SK-N-SH (cell line): ENCODE data around the gene RADIL. TPM values are rescaled to one million over a fixed set of nuclear protein-coding genes. Genes with fewer than 3 reads are reported as not detected.

ENCODE experiments used
- CTCF ChIA-PET: fragments of 300-600, 350-600 bp; formaldehyde crosslinking; extraction: SDS; loops from one replicate; lab custom pipeline; 2021; lab: Yijun Ruan, JAX
- POLR2A ChIA-PET: fragments of 350-600 bp; sonication (Branson Sonifier 250); formaldehyde crosslinking; extraction: SDS; loops from one replicate; lab custom pipeline; 2020; ENCODE audit warnings: antibody characterized with exemption, inconsistent platforms; lab: Yijun Ruan, JAX
- DNase-seq: peaks from one replicate; pipeline ENCODE4 v3.0.0; 2012
- H2AFZ ChIP-seq: fragments of 200-600 bp; sonication (generic); 2 replicates; pipeline ENCODE4 v1.8.1; 2016; ENCODE audit warnings: antibody characterized with exemption, mild to moderate bottlenecking, low read depth
- H3F3A ChIP-seq: fragments of 200-600 bp; sonication (generic); replicated peaks from 2 replicates; pipeline ENCODE3; 2016; ENCODE audit warnings: antibody characterized with exemption, mild to moderate bottlenecking; ENCODE audit not compliant: insufficient read depth
- H3K27ac ChIP-seq, 2 experiments: fragments of 200-500 bp in 1 of 2; fragments of 200-600 bp in 1 of 2; sonication (Bioruptor generic) in 1 of 2; sonication (generic), shearing (Covaris generic) in 1 of 2; 2 replicates each; pipeline versions ENCODE4 v1.5.1 to v1.6.1; 2014 to 2016; ENCODE audit warnings: low read depth in 2 of 2, inconsistent platforms in 1 of 2, low read length in 1 of 2, mild to moderate bottlenecking in 1 of 2, mixed read lengths in 1 of 2
- H3K27me3 ChIP-seq: fragments of 200-600 bp; sonication (generic), shearing (Covaris generic); 2 replicates; pipeline ENCODE4 v1.6.1; 2016; ENCODE audit warnings: mixed run types; ENCODE audit not compliant: insufficient read depth
- H3K36me3 ChIP-seq, 2 experiments: fragments of 200-500 bp in 1 of 2; fragments of 200-600 bp in 1 of 2; sonication (Bioruptor generic) in 1 of 2; sonication (generic) in 1 of 2; replicated peaks in 1 of 2; 2 replicates each; pipeline versions ENCODE3 to v1.5.1; 2014 to 2016; ENCODE audit warnings: low read length in 1 of 2, mild to moderate bottlenecking in 1 of 2; ENCODE audit not compliant: insufficient read depth in 2 of 2, control insufficient read depth in 1 of 2
- H3K4me1 ChIP-seq, 2 experiments: fragments of 200-500 bp in 1 of 2; fragments of 200-600 bp in 1 of 2; sonication (Bioruptor generic) in 1 of 2; sonication (generic), shearing (Covaris generic) in 1 of 2; 2 replicates each; pipeline versions ENCODE4 v1.5.1 to v1.6.1; 2014 to 2016; ENCODE audit warnings: low read depth in 1 of 2, low read length in 1 of 2, mixed run types in 1 of 2; ENCODE audit not compliant: insufficient read depth in 2 of 2, control insufficient read depth in 1 of 2
- H3K4me2 ChIP-seq: fragments of 200-600 bp; sonication (generic), shearing (Covaris generic); 2 replicates; pipeline ENCODE4 v1.6.1; 2017; ENCODE audit warnings: mixed run types
- H3K4me3 ChIP-seq, 2 experiments: fragments of 200-500 bp in 1 of 2; fragments of 200-600 bp in 1 of 2; sonication (Bioruptor generic) in 1 of 2; sonication (generic), shearing (Covaris generic) in 1 of 2; 2 replicates each; pipeline versions ENCODE4 v1.5.1 to v1.8.1; 2014 to 2016; ENCODE audit warnings: low read depth in 2 of 2, inconsistent platforms in 1 of 2, low read length in 1 of 2, mild to moderate bottlenecking in 1 of 2, mixed read lengths in 1 of 2, moderate library complexity in 1 of 2
- H3K79me2 ChIP-seq: fragments of 200-600 bp; sonication (generic); 2 replicates; pipeline ENCODE4 v1.8.1; 2017; ENCODE audit warnings: mild to moderate bottlenecking; ENCODE audit not compliant: insufficient read depth
- H3K9ac ChIP-seq: fragments of 200-600 bp; sonication (generic); 2 replicates; pipeline ENCODE4 v1.6.1; 2017; ENCODE audit warnings: mixed run types
- H3K9me2 ChIP-seq: fragments of 200-600 bp; sonication (generic); 2 replicates; pipeline ENCODE4 v1.6.1; 2017; ENCODE audit warnings: mixed run types
- H3K9me3 ChIP-seq: fragments of 200-600 bp; sonication (generic); 2 replicates; pipeline ENCODE4 v1.6.1; 2017; ENCODE audit warnings: mixed run types, mild to moderate bottlenecking, moderate library complexity
- H4K20me1 ChIP-seq: fragments of 200-600 bp; sonication (generic); 2 replicates; pipeline ENCODE4 v1.6.1; 2017; ENCODE audit warnings: mild to moderate bottlenecking, mixed run types; ENCODE audit not compliant: insufficient read depth
- EZH2phosphoT487 ChIP-seq: fragments of 200-600 bp; sonication (generic); IDR thresholded peaks from 2 replicates; pipeline ENCODE4 v1.6.1; 2017; ENCODE audit warnings: low read depth, mixed run types, mild to moderate bottlenecking, antibody characterized with exemption, moderate library complexity, borderline replicate concordance
- FOSL2 ChIP-seq: IDR thresholded peaks from 2 replicates; pipeline ENCODE4 v1.4.0; 2012; ENCODE audit warnings: low read depth, mild to moderate bottlenecking, moderate library complexity, borderline replicate concordance
- JUND ChIP-seq: IDR thresholded peaks from 2 replicates; pipeline ENCODE4 v1.4.0; 2012
- MEF2A ChIP-seq: IDR thresholded peaks from 2 replicates; pipeline ENCODE4 v1.4.0; 2012; ENCODE audit warnings: low read depth, borderline replicate concordance
- MXI1 ChIP-seq: IDR thresholded peaks from 2 replicates; pipeline ENCODE4 v1.6.1; 2012; ENCODE audit warnings: mild to moderate bottlenecking, low read depth, low read length, improper control_type of control experiment
- NFIC ChIP-seq: IDR thresholded peaks from 2 replicates; pipeline ENCODE4 v1.4.0; 2012; ENCODE audit warnings: borderline replicate concordance
- NRF1 ChIP-seq: IDR thresholded peaks from 2 replicates; pipeline ENCODE4 v1.6.1; 2012; ENCODE audit warnings: low read depth, mild to moderate bottlenecking, low read length
- POLR2AphosphoS5 ChIP-seq: IDR thresholded peaks from 2 replicates; pipeline ENCODE4 v1.6.1; 2012; ENCODE audit warnings: low read depth, low read length
- RCOR1 ChIP-seq: fragments of 150-350 bp; IDR thresholded peaks from 2 replicates; pipeline ENCODE4 v1.6.1; 2017; ENCODE audit warnings: antibody characterized with exemption, low read length
- TAF1 ChIP-seq: IDR thresholded peaks from 2 replicates; pipeline ENCODE4 v1.6.1; 2012; ENCODE audit warnings: low read depth, mild to moderate bottlenecking, low read length, moderate library complexity, borderline replicate concordance
- TEAD4 ChIP-seq: IDR thresholded peaks from 2 replicates; pipeline ENCODE4 v1.4.0; 2012; ENCODE audit warnings: mild to moderate bottlenecking, borderline replicate concordance; ENCODE audit not compliant: insufficient read depth
- WGBS: methylation state at CpG from one replicate; pipeline ENCODE4 v1.1.6; 2017; ENCODE audit warnings: low lambda C conversion rate; 5-methylcytosine and 5-hydroxymethylcytosine counted together
- polyA plus RNA-seq, 3 experiments: library from polyadenylated mRNA; depleted of rRNA; stranded (reverse); fragments of >200 nt; gene quantifications; 2 replicates each; pipeline ENCODE4 v1.2.3, GENCODE V29; 2012
- TF ChIP-seq, protein P1 (sequence below): IDR thresholded peaks from 2 replicates; pipeline ENCODE4 v1.4.0; 2012; ENCODE audit warnings: low read depth, borderline replicate concordance
- TF ChIP-seq, protein P2 (sequence below): IDR thresholded peaks from 2 replicates; pipeline ENCODE4; 2012
- TF ChIP-seq, protein P3 (sequence below): IDR thresholded peaks from 2 replicates; pipeline ENCODE4 v1.6.1; 2012; ENCODE audit warnings: mild to moderate bottlenecking, low read depth, low read length, moderate library complexity
- TF ChIP-seq, protein P4 (sequence below): fragments of 200-600 bp; sonication (generic); IDR thresholded peaks from 2 replicates; pipeline ENCODE4 v1.6.1; 2017; ENCODE audit warnings: antibody characterized with exemption, mild to moderate bottlenecking, moderate library complexity
- TF ChIP-seq, protein P5 (sequence below): fragments of 150-350 bp; IDR thresholded peaks from 2 replicates; pipeline ENCODE4 v1.6.1; 2016; ENCODE audit warnings: mild to moderate bottlenecking, low read depth, low read length
- TF ChIP-seq, protein P6 (sequence below): fragments of 150-350 bp; IDR thresholded peaks from 2 replicates; pipeline ENCODE4 v1.6.1; 2017; ENCODE audit warnings: antibody characterized with exemption, low read length, low read depth, borderline replicate concordance

The RADIL gene
- polyA plus RNA-seq, 1 of the 3 experiments (the other 2 are of a cell fraction): 4.3 TPM

DNA sequence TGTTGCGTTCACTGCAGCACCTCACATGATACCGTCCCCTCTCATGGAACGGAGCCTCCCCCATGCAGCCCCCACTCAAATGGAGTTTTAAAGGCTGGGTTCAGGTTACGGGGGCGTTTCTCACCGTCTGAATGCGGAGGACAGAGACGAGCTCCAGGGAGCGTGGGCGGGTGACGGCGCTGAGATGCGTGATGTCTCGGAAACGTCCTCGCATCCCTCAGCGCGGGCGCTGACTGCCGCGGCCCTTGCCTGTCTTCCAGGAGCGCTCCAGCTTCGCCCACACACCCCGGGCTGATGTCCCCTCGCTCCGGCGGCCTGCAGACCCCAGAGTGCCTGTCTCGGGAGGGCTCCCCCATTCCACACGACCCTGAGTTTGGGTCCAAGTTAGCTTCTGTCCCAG lies 124.7 kb downstream of the RADIL start:
- H3K4me2 ChIP-seq: no peak overlapping the region
- CTCF ChIA-PET: interaction anchor here (1.8 kb wide), 1 partner anchor 62 kb away, joined by 4 read pairs; no protein-coding TSS in a partner anchor
- peaks cover 38 to 63% of the 10 kb centered on the region in 2 experiments for H3K36me3 ChIP-seq
- no peaks in the 10 kb centered on the region for H3K9me3 ChIP-seq
- H3K9me2 ChIP-seq: no peaks in the 10 kb centered on the region
- H3F3A ChIP-seq: no peaks in the 10 kb centered on the region
- no peaks in the 10 kb centered on the region; a peak in 1 of 4 replicates for H3K4me1 ChIP-seq
- peaks cover 5% of the 10 kb centered on the region; the same call in 1 of the 2 replicates for H4K20me1 ChIP-seq
- 96% methylated on average over 28 of the region's 29 CpGs for WGBS
- no peak overlapping the region for H2AFZ ChIP-seq
- no peaks in the 10 kb centered on the region for H3K27me3 ChIP-seq
- no peak overlapping the region for H3K9ac ChIP-seq
- POLR2A ChIA-PET: no interaction called here
- no peak overlapping the region for H3K4me3 ChIP-seq
- TF ChIP-seq, protein P1, sequence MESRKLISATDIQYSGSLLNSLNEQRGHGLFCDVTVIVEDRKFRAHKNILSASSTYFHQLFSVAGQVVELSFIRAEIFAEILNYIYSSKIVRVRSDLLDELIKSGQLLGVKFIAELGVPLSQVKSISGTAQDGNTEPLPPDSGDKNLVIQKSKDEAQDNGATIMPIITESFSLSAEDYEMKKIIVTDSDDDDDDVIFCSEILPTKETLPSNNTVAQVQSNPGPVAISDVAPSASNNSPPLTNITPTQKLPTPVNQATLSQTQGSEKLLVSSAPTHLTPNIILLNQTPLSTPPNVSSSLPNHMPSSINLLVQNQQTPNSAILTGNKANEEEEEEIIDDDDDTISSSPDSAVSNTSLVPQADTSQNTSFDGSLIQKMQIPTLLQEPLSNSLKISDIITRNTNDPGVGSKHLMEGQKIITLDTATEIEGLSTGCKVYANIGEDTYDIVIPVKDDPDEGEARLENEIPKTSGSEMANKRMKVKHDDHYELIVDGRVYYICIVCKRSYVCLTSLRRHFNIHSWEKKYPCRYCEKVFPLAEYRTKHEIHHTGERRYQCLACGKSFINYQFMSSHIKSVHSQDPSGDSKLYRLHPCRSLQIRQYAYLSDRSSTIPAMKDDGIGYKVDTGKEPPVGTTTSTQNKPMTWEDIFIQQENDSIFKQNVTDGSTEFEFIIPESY: no peak
- TF ChIP-seq MEF2A: no peak
- no peak for TF ChIP-seq MXI1
- no peak for TF ChIP-seq EZH2phosphoT487
- no peak for TF ChIP-seq NFIC
- TF ChIP-seq TEAD4: no peak
- TF ChIP-seq TAF1: no peak
- TF ChIP-seq POLR2AphosphoS5: no peak
- TF ChIP-seq RCOR1: no peak
- no peaks in the 10 kb centered on the region for H3K79me2 ChIP-seq
- H3K27ac ChIP-seq: no peak overlapping the region
- DNase-seq: no peak

DNA sequence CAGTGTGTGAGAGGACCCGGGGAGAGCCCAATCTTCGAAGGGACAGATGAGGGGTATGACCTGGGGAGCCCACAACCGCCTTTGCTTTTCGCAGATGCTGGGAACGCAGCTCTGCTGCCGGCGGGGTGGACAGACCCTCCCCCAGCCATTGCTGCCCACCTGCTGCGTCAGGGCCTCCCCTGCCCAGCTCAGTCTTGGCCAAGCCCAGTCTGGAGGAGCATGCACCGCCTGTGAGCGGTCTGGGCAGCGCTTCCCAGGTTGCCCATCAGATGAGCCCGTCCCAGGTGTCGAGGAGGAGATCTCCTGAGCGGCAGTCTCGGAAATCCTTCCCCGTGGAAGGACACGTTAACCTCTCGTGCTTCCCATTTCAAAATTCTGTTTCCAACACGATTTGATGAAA lies 125.4 kb downstream of the RADIL start:
- no peaks in the 10 kb centered on the region for H3F3A ChIP-seq
- no peaks in the 10 kb centered on the region for H3K27me3 ChIP-seq
- H3K36me3 ChIP-seq: peaks cover 38 to 56% of the 10 kb centered on the region in 2 experiments
- H3K9me2 ChIP-seq: no peaks in the 10 kb centered on the region
- peaks cover 6% of the 10 kb centered on the region; the same call in 1 of the 2 replicates for H3K79me2 ChIP-seq
- WGBS: 95% methylated on average over 15 of the region's 19 CpGs
- no peak overlapping the region for H3K9ac ChIP-seq
- H2AFZ ChIP-seq: no peak overlapping the region
- H3K4me2 ChIP-seq: no peak overlapping the region
- H4K20me1 ChIP-seq: peaks cover 12% of the 10 kb centered on the region
- H3K4me1 ChIP-seq: no peaks in the 10 kb centered on the region; a peak in 1 of 4 replicates
- ChIA-PET POLR2A (no interaction called here), CTCF (interaction anchor here (1.8 kb wide), 1 partner anchor 61 kb away, joined by 4 read pairs; no protein-coding TSS in a partner anchor)
- DNase-seq: no peak
- H3K4me3 ChIP-seq: no peak overlapping the region
- no peak overlapping the region for H3K27ac ChIP-seq
- no peaks in the 10 kb centered on the region for H3K9me3 ChIP-seq
- TF ChIP-seq JUND (no peak), FOSL2 (no peak), NRF1 (no peak), MEF2A (no peak)
- TF ChIP-seq, protein P2, sequence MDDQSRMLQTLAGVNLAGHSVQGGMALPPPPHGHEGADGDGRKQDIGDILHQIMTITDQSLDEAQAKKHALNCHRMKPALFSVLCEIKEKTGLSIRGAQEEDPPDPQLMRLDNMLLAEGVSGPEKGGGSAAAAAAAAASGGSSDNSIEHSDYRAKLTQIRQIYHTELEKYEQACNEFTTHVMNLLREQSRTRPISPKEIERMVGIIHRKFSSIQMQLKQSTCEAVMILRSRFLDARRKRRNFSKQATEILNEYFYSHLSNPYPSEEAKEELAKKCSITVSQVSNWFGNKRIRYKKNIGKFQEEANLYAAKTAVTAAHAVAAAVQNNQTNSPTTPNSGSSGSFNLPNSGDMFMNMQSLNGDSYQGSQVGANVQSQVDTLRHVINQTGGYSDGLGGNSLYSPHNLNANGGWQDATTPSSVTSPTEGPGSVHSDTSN: no peak
- TF ChIP-seq, protein P3, sequence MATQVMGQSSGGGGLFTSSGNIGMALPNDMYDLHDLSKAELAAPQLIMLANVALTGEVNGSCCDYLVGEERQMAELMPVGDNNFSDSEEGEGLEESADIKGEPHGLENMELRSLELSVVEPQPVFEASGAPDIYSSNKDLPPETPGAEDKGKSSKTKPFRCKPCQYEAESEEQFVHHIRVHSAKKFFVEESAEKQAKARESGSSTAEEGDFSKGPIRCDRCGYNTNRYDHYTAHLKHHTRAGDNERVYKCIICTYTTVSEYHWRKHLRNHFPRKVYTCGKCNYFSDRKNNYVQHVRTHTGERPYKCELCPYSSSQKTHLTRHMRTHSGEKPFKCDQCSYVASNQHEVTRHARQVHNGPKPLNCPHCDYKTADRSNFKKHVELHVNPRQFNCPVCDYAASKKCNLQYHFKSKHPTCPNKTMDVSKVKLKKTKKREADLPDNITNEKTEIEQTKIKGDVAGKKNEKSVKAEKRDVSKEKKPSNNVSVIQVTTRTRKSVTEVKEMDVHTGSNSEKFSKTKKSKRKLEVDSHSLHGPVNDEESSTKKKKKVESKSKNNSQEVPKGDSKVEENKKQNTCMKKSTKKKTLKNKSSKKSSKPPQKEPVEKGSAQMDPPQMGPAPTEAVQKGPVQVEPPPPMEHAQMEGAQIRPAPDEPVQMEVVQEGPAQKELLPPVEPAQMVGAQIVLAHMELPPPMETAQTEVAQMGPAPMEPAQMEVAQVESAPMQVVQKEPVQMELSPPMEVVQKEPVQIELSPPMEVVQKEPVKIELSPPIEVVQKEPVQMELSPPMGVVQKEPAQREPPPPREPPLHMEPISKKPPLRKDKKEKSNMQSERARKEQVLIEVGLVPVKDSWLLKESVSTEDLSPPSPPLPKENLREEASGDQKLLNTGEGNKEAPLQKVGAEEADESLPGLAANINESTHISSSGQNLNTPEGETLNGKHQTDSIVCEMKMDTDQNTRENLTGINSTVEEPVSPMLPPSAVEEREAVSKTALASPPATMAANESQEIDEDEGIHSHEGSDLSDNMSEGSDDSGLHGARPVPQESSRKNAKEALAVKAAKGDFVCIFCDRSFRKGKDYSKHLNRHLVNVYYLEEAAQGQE: no peak
- TF ChIP-seq, protein P4, sequence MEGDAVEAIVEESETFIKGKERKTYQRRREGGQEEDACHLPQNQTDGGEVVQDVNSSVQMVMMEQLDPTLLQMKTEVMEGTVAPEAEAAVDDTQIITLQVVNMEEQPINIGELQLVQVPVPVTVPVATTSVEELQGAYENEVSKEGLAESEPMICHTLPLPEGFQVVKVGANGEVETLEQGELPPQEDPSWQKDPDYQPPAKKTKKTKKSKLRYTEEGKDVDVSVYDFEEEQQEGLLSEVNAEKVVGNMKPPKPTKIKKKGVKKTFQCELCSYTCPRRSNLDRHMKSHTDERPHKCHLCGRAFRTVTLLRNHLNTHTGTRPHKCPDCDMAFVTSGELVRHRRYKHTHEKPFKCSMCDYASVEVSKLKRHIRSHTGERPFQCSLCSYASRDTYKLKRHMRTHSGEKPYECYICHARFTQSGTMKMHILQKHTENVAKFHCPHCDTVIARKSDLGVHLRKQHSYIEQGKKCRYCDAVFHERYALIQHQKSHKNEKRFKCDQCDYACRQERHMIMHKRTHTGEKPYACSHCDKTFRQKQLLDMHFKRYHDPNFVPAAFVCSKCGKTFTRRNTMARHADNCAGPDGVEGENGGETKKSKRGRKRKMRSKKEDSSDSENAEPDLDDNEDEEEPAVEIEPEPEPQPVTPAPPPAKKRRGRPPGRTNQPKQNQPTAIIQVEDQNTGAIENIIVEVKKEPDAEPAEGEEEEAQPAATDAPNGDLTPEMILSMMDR: no peak
- TF ChIP-seq, protein P5, sequence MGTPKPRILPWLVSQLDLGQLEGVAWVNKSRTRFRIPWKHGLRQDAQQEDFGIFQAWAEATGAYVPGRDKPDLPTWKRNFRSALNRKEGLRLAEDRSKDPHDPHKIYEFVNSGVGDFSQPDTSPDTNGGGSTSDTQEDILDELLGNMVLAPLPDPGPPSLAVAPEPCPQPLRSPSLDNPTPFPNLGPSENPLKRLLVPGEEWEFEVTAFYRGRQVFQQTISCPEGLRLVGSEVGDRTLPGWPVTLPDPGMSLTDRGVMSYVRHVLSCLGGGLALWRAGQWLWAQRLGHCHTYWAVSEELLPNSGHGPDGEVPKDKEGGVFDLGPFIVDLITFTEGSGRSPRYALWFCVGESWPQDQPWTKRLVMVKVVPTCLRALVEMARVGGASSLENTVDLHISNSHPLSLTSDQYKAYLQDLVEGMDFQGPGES: no peak
- TF ChIP-seq, protein P6, sequence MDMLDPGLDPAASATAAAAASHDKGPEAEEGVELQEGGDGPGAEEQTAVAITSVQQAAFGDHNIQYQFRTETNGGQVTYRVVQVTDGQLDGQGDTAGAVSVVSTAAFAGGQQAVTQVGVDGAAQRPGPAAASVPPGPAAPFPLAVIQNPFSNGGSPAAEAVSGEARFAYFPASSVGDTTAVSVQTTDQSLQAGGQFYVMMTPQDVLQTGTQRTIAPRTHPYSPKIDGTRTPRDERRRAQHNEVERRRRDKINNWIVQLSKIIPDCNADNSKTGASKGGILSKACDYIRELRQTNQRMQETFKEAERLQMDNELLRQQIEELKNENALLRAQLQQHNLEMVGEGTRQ: no peak
